Adrenal gland (tissue), 12 donors: ENCODE data around the gene ALDH1L1. TPM values are rescaled to one million over a fixed set of nuclear protein-coding genes. Genes with fewer than 3 reads are reported as not detected.

ENCODE experiments used
- DNase-seq, 7 donors: peaks; one replicate each; pipeline ENCODE4 v3.0.0-alpha.2; 2019 to 2020
- H3K27ac ChIP-seq, 5 donors: fragments of 200-600 bp; sonication (generic) in 4 of 5; 1 replicate in 3 of 5; 2 replicates in 2 of 5; pipeline versions ENCODE4 v1.5.1 to v1.8.0; 2016 to 2020; ENCODE audit warnings: mild to moderate bottlenecking in 1 of 5
- H3K27me3 ChIP-seq: fragments of 200-600 bp; 2 replicates; pipeline ENCODE4 v1.8.0; 2021
- H3K36me3 ChIP-seq, 2 donors: fragments of 200-600 bp; replicated peaks in 1 of 2; 1 replicate in 1 of 2; 2 replicates in 1 of 2; pipeline versions ENCODE4 v1.5.1 to v1.8.0; 2018 to 2022
- H3K4me1 ChIP-seq, 2 donors: fragments of 200-600 bp; replicated peaks in 1 of 2; 1 replicate in 1 of 2; 2 replicates in 1 of 2; pipeline versions ENCODE4 v1.5.1 to v1.8.0; 2018 to 2021
- H3K4me3 ChIP-seq, 4 donors: fragments of 200-600 bp; sonication (generic) in 3 of 4; one replicate each; pipeline ENCODE4 v1.5.1; 2016 to 2018
- H3K9me3 ChIP-seq, 3 donors: fragments of 200-600 bp; sonication (generic) in 1 of 3; replicated peaks in 1 of 3; 1 replicate in 2 of 3; 2 replicates in 1 of 3; pipeline versions ENCODE4 v1.5.1 to v1.8.0; 2016 to 2021
- CTCF ChIP-seq, 6 experiments: fragments of 450-650 bp in 4 of 6; fragments of 200-600 bp in 2 of 6; sonication (generic) in 1 of 6; IDR thresholded peaks; 1 replicate in 5 of 6; 2 replicates in 1 of 6; pipeline versions ENCODE4 v1.5.1 to v1.8.0; 2016 to 2021; ENCODE audit warnings: antibody characterized with exemption in 6 of 6, mild to moderate bottlenecking in 2 of 6, moderate library complexity in 1 of 6
- POLR2A ChIP-seq, 2 donors: fragments of 450-650 bp; IDR thresholded peaks; one replicate each; pipeline ENCODE4 v1.6.1; 2017; ENCODE audit warnings: antibody characterized with exemption in 2 of 2, mild to moderate bottlenecking in 2 of 2, moderate library complexity in 1 of 2
- WGBS, 4 donors: extraction: QIAGEN DNeasy Blood & Tissue Kit in 2 of 4; methylation state at CpG; one replicate each; pipeline versions ENCODE4 v1.1.5 to v1.1.7; 2013 to 2017; 5-methylcytosine and 5-hydroxymethylcytosine counted together
- intact Hi-C, 2 donors: fragments of 100-400 bp; cut with DNase I; formaldehyde crosslinking; loops; one replicate each; pipeline versions ENCODE4 v1.14.1 to v1.15.0; 2022 to 2023
- polyA plus RNA-seq, 3 donors: library from polyadenylated mRNA; stranded (reverse); fragments of 200-250 nt in 2 of 3; fragments of 350-450 nt in 1 of 3; fragmentation: Illumina TruSeq in 1 of 3; extraction: RNeasy Lipid Tissue Mini Kit (QIAGEN cat#74804) in 1 of 3; gene quantifications; one replicate each; pipeline ENCODE4 v1.2.3, GENCODE V29; 2013 to 2014
- total RNA-seq, 9 donors: library from RNA; depleted of rRNA in 4 of 9; stranded (reverse); fragments of >200 nt in 4 of 9; fragments of 120-200 nt in 1 of 9; fragmentation: NEBNext Ultra II Directional in 1 of 9; extraction: Animal tissue kit (Norgen Biotek cat#: 25700) in 1 of 9; gene quantifications; one replicate each; pipeline versions ENCODE4 v1.1.0 to v1.2.4, GENCODE V29; 2013 to 2023
- donor health status: healthy with polysubstance abuse.
- donor health status: Bipolar disorder and iron deficiency.
- donor health status: DM: yes; HTN: yes; CAD: no.
- donor health status: DM: no; HTN: no; CAD: no.
- donor health status: DM: no; HTN: no; CAD: no.
- donor health status: DM: yes; HTN: yes; CAD: no.

Gene ALDH1L1
- total and polyA plus RNA-seq, 12 donors, result 0.44 to 136 (median 72.3) TPM

DNA sequence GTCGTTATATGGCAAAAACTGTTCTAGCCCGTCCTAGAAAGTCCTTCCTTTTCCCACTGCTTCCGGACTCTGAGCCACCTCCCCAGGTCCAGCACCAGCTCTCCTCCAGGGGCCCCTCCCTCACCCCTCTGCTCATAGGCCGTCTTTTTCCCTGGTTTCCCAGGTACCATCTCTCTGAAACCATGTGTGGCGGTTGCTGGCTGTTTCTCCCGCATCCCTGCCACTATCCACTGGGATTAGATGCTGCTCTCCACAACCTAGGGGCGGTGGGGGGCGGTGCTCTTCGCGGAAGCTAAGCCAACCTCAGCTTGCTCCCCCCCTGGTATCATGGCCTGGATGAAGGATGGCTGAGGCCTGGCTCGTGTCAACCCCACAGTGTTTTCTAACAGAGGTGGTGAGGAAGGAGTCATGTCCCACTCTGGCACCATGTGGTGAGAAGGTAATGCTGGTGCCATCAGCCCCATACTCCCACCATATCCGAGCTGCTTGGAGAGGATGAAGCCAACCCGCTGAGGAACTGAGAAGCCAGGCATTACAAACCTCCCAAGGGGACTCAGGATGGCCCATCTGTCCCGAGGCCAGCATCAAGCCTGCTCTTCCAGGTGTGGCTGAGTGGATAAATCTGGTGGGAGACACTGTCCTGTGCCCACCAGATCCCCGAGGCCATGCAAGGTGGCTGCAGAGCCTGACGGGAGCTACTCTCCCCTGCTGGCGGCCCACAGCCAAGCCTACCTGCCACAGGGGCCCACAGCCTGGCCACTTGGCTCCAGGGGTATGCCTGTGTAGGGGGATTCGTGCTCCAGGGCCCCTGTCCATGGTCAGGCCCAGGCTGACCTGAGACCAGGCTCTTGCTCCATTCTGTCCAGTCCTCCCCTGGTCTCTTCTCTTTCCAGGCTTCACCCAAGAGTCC lies 68.6 kb downstream of the ALDH1L1 start:
- H3K27me3 ChIP-seq, result no peaks in the 10 kb centered on the region
- no peaks in the 10 kb centered on the region for H3K36me3 ChIP-seq
- H3K4me1 ChIP-seq, result no peaks in the 10 kb centered on the region
- 91 to 93% (median 92%) methylated on average over 12 to 18 of the region's 18 CpGs for WGBS, 4 donors
- H3K27ac ChIP-seq, result no peak overlapping the region
- intact Hi-C loops, result no loop called here
- TF ChIP-seq POLR2A (IDR thresholded peaks at IDR 0.05) (no peak), CTCF (IDR thresholded peaks at IDR 0.05) (no peak)
- H3K9me3 ChIP-seq, result no peaks in the 10 kb centered on the region
- peak in 2 of 7 donors; percentile 9 to 29 for DNase-seq
- H3K4me3 ChIP-seq, result no peak overlapping the region

- TF ChIP-seq CTCF (IDR thresholded peaks at IDR 0.05) (no peak), POLR2A (IDR thresholded peaks at IDR 0.05) (no peak)
- Histone ChIP-seq H3K36me3 (no peaks in the 10 kb centered on the region), H3K4me3 (no peak overlapping the region), H3K9me3 (no peaks in the 10 kb centered on the region), H3K27me3 (no peaks in the 10 kb centered on the region), H3K27ac (no peak overlapping the region), H3K4me1 (no peaks in the 10 kb centered on the region)
- 93 to 97% (median 94%) methylated on average over 8 to 10 of the region's 10 CpGs for WGBS, 4 donors
- intact Hi-C loops, result no loop called here
- peak in 1 of 7 donors; percentile 3 for DNase-seq
Observed at GRCh38 chr3:126111126-126111551, 69.2 kb downstream of the ALDH1L1 start.

- Histone ChIP-seq H3K27me3 (no peaks in the 10 kb centered on the region), H3K4me3 (no peak overlapping the region), H3K9me3 (no peaks in the 10 kb centered on the region), H3K27ac (no peak overlapping the region), H3K4me1 (no peaks in the 10 kb centered on the region), H3K36me3 (no peaks in the 10 kb centered on the region)
- 93 to 98% (median 93%) methylated on average over 12 of the region's 12 CpGs for WGBS, 4 donors
- DNase-seq, result peak in 1 of 7 donors; percentile 37
- TF ChIP-seq POLR2A (IDR thresholded peaks at IDR 0.05), result no peak
- TF ChIP-seq CTCF (IDR thresholded peaks at IDR 0.05), result no peak
- intact Hi-C loops, result no loop called here
Observed at GRCh38 chr3:126110431-126111125, 69.8 kb downstream of the ALDH1L1 start.

GRCh38 chr3:126109880-126110235 lies 70.5 kb downstream of the ALDH1L1 start:
- Histone ChIP-seq H3K27me3 (no peaks in the 10 kb centered on the region), H3K4me1 (no peaks in the 10 kb centered on the region), H3K36me3 (no peaks in the 10 kb centered on the region), H3K4me3 (no peak overlapping the region), H3K9me3 (no peaks in the 10 kb centered on the region), H3K27ac (no peak overlapping the region)
- intact Hi-C loops, result no loop called here
- WGBS, 4 donors, result 95 to 98% (median 97%) methylated on average over 6 to 10 of the region's 10 CpGs
- TF ChIP-seq POLR2A (IDR thresholded peaks at IDR 0.05), result no peak
- no peak for TF ChIP-seq CTCF (IDR thresholded peaks at IDR 0.05)
- DNase-seq, result peak in 2 of 7 donors; percentile 17 to 46
